Stimulated activated naive CD4-positive, alpha-beta T cell (primary cell): ENCODE data around the gene SAP30L.

Source experiments
- DNase-seq, 6 experiments: peaks; one replicate each; lab custom pipeline; 2025; lab: John Stamatoyannopoulos, UW

The SAP30L gene

DNA sequence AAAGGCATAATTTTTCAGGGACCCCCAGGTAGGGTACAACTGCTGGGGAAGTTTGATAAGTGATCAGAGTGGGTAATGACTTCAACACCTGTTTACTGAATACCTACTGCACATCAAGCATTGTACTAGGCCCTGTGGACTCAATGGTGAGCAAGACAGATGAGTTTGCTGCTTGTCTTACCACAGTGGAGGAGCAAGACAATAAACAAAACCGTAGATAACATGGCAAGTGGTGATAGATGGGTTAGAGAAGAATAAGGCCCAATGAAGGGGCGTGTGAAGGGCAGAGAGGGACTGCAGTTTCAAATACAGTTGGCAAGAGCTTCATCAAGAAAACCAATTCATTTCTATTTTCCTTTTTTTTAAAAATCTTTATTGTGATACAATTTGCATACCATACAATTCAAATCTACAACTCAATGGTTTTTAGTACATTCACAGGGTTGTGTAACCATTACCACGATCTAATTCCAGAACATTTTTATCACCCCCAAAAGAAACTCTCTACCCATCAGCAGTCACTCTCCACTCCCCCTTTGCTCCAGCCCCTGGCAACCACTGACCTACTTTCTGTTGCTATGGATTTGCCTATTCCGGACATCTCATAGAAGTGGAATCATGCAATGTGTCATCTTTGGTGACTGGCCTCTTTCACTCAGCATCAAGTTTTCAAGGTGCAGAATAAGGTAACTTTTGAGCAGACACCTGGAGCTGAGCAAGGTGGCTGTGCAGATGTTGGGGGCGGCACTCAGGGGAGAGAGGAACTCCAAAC, 64.2 kb downstream of the SAP30L start:
- no peak for DNase-seq
